BJ (cell line): Measurements from ENCODE around the gene PSME4. TPM values are rescaled to one million over a fixed set of nuclear protein-coding genes. Genes with fewer than 3 reads are reported as not detected.

Source experiments
- CTCF ChIA-PET: fragments of 350-600 bp; formaldehyde crosslinking; extraction: SDS; loops from one replicate; lab custom pipeline; 2021; ENCODE audit warnings: antibody characterized with exemption, inconsistent platforms; lab: Yijun Ruan, JAX
- POLR2A ChIA-PET: fragments of 300-600 bp; sonication (Branson Sonifier 250); formaldehyde crosslinking; extraction: SDS; loops from one replicate; lab custom pipeline; 2021; ENCODE audit warnings: antibody characterized with exemption; lab: Charles Lee
- DNase-seq: peaks from one replicate; pipeline ENCODE4 v3.0.0-alpha.2; 2011; ENCODE audit warnings: low read depth
- H3K27me3 ChIP-seq: 2 replicates; pipeline ENCODE4 v1.6.0; 2011; ENCODE audit warnings: low read length; ENCODE audit not compliant: control insufficient read depth, insufficient read depth
- H3K36me3 ChIP-seq: 2 replicates; pipeline ENCODE4 v1.5.1; 2011; ENCODE audit warnings: low read length; ENCODE audit not compliant: control insufficient read depth, insufficient read depth
- H3K4me3 ChIP-seq: 2 replicates; pipeline ENCODE4 v1.5.1; 2011; ENCODE audit warnings: low read depth, mild to moderate bottlenecking, control low read depth, low read length
- CTCF ChIP-seq: IDR thresholded peaks from 2 replicates; pipeline ENCODE4 v1.5.1; 2011; ENCODE audit warnings: low read depth, mild to moderate bottlenecking, control low read depth, inconsistent platforms, low read length, moderate library complexity; ENCODE audit not compliant: insufficient read depth
- polyA plus RNA-seq: library from polyadenylated mRNA; depleted of rRNA; stranded (reverse); fragments of >200 nt; gene quantifications from 2 replicates; pipeline ENCODE4 v1.2.3, GENCODE V29; 2011

The PSME4 gene
- polyA plus RNA-seq, 1 experiment: 14.9 TPM

- CTCF ChIA-PET: no interaction called here
Measured at GRCh38 chr2:53944542-53944941, 26.3 kb downstream of the PSME4 start.

GRCh38 chr2:53942280-53942679 is 28.5 kb downstream of the PSME4 start:
- Histone ChIP-seq H3K36me3 (peaks cover 2% of the 10 kb centered on the region), H3K27me3 (no peaks in the 10 kb centered on the region), H3K4me3 (no peak overlapping the region)
- no peak for TF ChIP-seq CTCF
- ChIA-PET CTCF (no interaction called here), POLR2A (no interaction called here)
- no peak for DNase-seq

More at GRCh38 chr2:53944542-53944941, 26.3 kb downstream of the PSME4 start:
- Histone ChIP-seq H3K36me3 (peaks cover 2% of the 10 kb centered on the region), H3K4me3 (no peak overlapping the region), H3K27me3 (no peaks in the 10 kb centered on the region)
- POLR2A ChIA-PET: no interaction called here
- DNase-seq: no peak
- no peak for TF ChIP-seq CTCF

GRCh38 chr2:53941749-53942148 is 29.0 kb downstream of the PSME4 start:
- H3K4me3 ChIP-seq: no peak overlapping the region
- no peak for DNase-seq
- ChIA-PET POLR2A (no interaction called here), CTCF (no interaction called here)
- TF ChIP-seq CTCF: no peak
- H3K36me3 ChIP-seq: peaks cover 2% of the 10 kb centered on the region
- H3K27me3 ChIP-seq: no peaks in the 10 kb centered on the region

GRCh38 chr2:53939656-53940055 is 31.1 kb downstream of the PSME4 start:
- DNase-seq: no peak
- Histone ChIP-seq H3K27me3 (no peaks in the 10 kb centered on the region), H3K36me3 (no peaks in the 10 kb centered on the region; the same call in 1 of the 2 replicates), H3K4me3 (no peak overlapping the region)
- ChIA-PET POLR2A (no interaction called here), CTCF (no interaction called here)
- no peak for TF ChIP-seq CTCF

- DNase-seq: no peak
- no peak overlapping the region for H3K4me3 ChIP-seq
- H3K27me3 ChIP-seq: no peaks in the 10 kb centered on the region
- TF ChIP-seq CTCF: no peak
- H3K36me3 ChIP-seq: no peaks in the 10 kb centered on the region
- CTCF ChIA-PET: no interaction called here
- POLR2A ChIA-PET: no interaction called here
Measured at GRCh38 chr2:53938904-53939303, 31.9 kb downstream of the PSME4 start.
